Psoas muscle (tissue), 8 donors: Measurements from ENCODE around the gene ZIM2. TPM values are rescaled to one million over a fixed set of nuclear protein-coding genes. Genes with fewer than 3 reads are reported as not detected.
"Not testable (repeated sequence)": the region's sequence is repeated elsewhere in the genome, so short reads cannot be mapped to it uniquely, and the experiment has no call there.

Experiments
- ATAC-seq, 4 donors: fragments of 200-7000 bp; cut with Tn5 transposase; one replicate each; pipeline ENCODE4 v1.9.1; 2020; ENCODE audit warnings: moderate library complexity in 3 of 4, mild to moderate bottlenecking in 2 of 4
- DNase-seq, 2 donors: peaks; one replicate each; pipeline ENCODE4 v3.0.0-alpha.2; 2020
- H3K27ac ChIP-seq: fragments of 200-600 bp; one replicate; pipeline ENCODE4 v1.8.0; 2022
- H3K27me3 ChIP-seq, 3 donors: fragments of 200-600 bp in 1 of 3; one replicate each; pipeline versions ENCODE4 v1.6.1 to v1.8.0; 2013 to 2022; ENCODE audit warnings: low read length in 2 of 3, mild to moderate bottlenecking in 2 of 3, moderate library complexity in 1 of 3; ENCODE audit not compliant: insufficient read depth in 3 of 3
- H3K36me3 ChIP-seq, 2 donors: fragments of 200-600 bp in 1 of 2; one replicate each; pipeline versions ENCODE4 v1.6.1 to v1.8.0; 2013 to 2022; ENCODE audit warnings: low read depth in 1 of 2, mild to moderate bottlenecking in 1 of 2, moderate library complexity in 1 of 2; ENCODE audit not compliant: insufficient read depth in 1 of 2
- H3K4me1 ChIP-seq: fragments of 200-600 bp; one replicate; pipeline ENCODE4 v1.8.0; 2022
- H3K4me3 ChIP-seq: fragments of 200-600 bp; one replicate; pipeline ENCODE4 v1.8.0; 2022; ENCODE audit warnings: mild to moderate bottlenecking
- H3K9me3 ChIP-seq: fragments of 200-600 bp; one replicate; pipeline ENCODE4 v1.8.0; 2022
- CTCF ChIP-seq: fragments of 200-600 bp; IDR thresholded peaks from one replicate; pipeline ENCODE4 v1.8.0; 2022; ENCODE audit warnings: antibody characterized with exemption
- WGBS, 3 donors: extraction: QIAGEN DNeasy Blood & Tissue Kit; methylation state at CpG; one replicate each; pipeline versions ENCODE4 v1.1.6 to v1.1.7; 2013; 5-methylcytosine and 5-hydroxymethylcytosine counted together
- intact Hi-C, 2 donors: fragments of 100-400 bp; cut with DNase I; formaldehyde crosslinking; loops; one replicate each; pipeline versions ENCODE4 v1.11.0 to v1.14.2; 2022
- polyA plus RNA-seq, 3 donors: library from polyadenylated mRNA; stranded (reverse); fragments of 200-250 nt; gene quantifications; one replicate each; pipeline ENCODE4 v1.2.3, GENCODE V29; 2013
- total RNA-seq, 4 donors: library from RNA; stranded (reverse); fragmentation: NEBNext Ultra II Directional in 2 of 4; extraction: Animal tissue kit (Norgen Biotek cat#: 25700) in 2 of 4; gene quantifications; one replicate each; pipeline versions ENCODE4 v1.2.1 to v1.2.4, GENCODE V29; 2021 to 2023
- donor health status: healthy with polysubstance abuse.
- donor health status: DM: no; HTN: no; CAD: no; lungs with moderate emphysema.
- donor health status: Bipolar disorder and iron deficiency.
- donor health status: healthy.
- donor health status: DM: yes; HTN: yes; CAD: no.
- donor health status: DM: no; HTN: no; CAD: no.
- donor health status: DM: no; HTN: no; CAD: no.
- donor health status: DM: yes; HTN: yes; CAD: no.

Gene ZIM2
- total and polyA plus RNA-seq, 7 donors, result 0.03 TPM; not detected in 6

- ATAC-seq (no peak), DNase-seq (no peak)
- no peaks in the 10 kb centered on the region for H3K27me3 ChIP-seq
- H3K27ac ChIP-seq, result no peak overlapping the region
- TF ChIP-seq CTCF, result no peak
- no peaks in the 10 kb centered on the region for H3K4me1 ChIP-seq
- peaks cover 1% of the 10 kb centered on the region for H3K9me3 ChIP-seq
- H3K36me3 ChIP-seq, result no peaks in the 10 kb centered on the region
- intact Hi-C loops, result no loop called here
- no peak overlapping the region for H3K4me3 ChIP-seq
- WGBS, 3 donors, result 82 to 86% (median 83%) methylated on average over 1 of the region's 1 CpG
Observed at GRCh38 chr19:56868446-56868845, 27.9 kb upstream of the ZIM2 start.

- Histone ChIP-seq H3K27ac (no peak overlapping the region), H3K4me3 (no peak overlapping the region), H3K27me3 (no peaks in the 10 kb centered on the region), H3K9me3 (peaks cover 3% of the 10 kb centered on the region), H3K4me1 (no peaks in the 10 kb centered on the region), H3K36me3 (no peaks in the 10 kb centered on the region)
- 8 to 29% (median 12%) methylated on average over 2 of the region's 2 CpGs for WGBS, 3 donors
- no peak for DNase-seq
- intact Hi-C loops, result no loop called here
- ATAC-seq, result no peak
- no peak for TF ChIP-seq CTCF
Observed at GRCh38 chr19:56866538-56866937, 26.0 kb upstream of the ZIM2 start.

GRCh38 chr19:56864443-56865125 lies 24.1 kb upstream of the ZIM2 start:
- ATAC-seq (no peak), DNase-seq (no peak)
- intact Hi-C loops, result no loop called here
- Histone ChIP-seq H3K36me3 (no peaks in the 10 kb centered on the region), H3K27ac (no peak overlapping the region), H3K4me3 (no peak overlapping the region), H3K9me3 (peaks cover 3% of the 10 kb centered on the region), H3K27me3 (no peaks in the 10 kb centered on the region), H3K4me1 (no peaks in the 10 kb centered on the region)
- WGBS, 3 donors, result 75 to 81% (median 76%) methylated on average over 46 to 50 of the region's 50 CpGs
- no peak for TF ChIP-seq CTCF

GRCh38 chr19:56862741-56863140 lies 22.2 kb upstream of the ZIM2 start:
- 47 to 60% (median 47%) methylated on average over 4 of the region's 4 CpGs for WGBS, 3 donors
- no peak overlapping the region for H3K4me3 ChIP-seq
- intact Hi-C loops, result no loop called here
- H3K27me3 ChIP-seq, result no peaks in the 10 kb centered on the region
- no peak for TF ChIP-seq CTCF
- no peaks in the 10 kb centered on the region for H3K4me1 ChIP-seq
- H3K27ac ChIP-seq, result no peak overlapping the region
- ATAC-seq (no peak), DNase-seq (no peak)
- H3K36me3 ChIP-seq, result no peaks in the 10 kb centered on the region
- H3K9me3 ChIP-seq, result peaks cover 3% of the 10 kb centered on the region

- H3K27me3 ChIP-seq, H3K9me3 ChIP-seq, H3K36me3 ChIP-seq, intact Hi-C loops, ATAC-seq, DNase-seq, H3K4me3 ChIP-seq, H3K27ac ChIP-seq, H3K4me1 ChIP-seq: not testable (repeated sequence)
- WGBS, 3 donors, result 90 to 95% (median 94%) methylated on average over 9 to 10 of the region's 10 CpGs
Observed at GRCh38 chr19:56860409-56860808, 19.9 kb upstream of the ZIM2 start.
